BLaER1 (cell line): ENCODE results near the gene PUM2.

Experiments used
- H3K27ac ChIP-seq: shearing (Covaris generic); formaldehyde crosslinking; 2 replicates; pipeline ENCODE4 v1.8.1; 2022
- H3K27me3 ChIP-seq: shearing (Covaris generic); formaldehyde crosslinking; 2 replicates; pipeline ENCODE4 v1.8.1; 2022
- H3K36me3 ChIP-seq: shearing (Covaris generic); formaldehyde crosslinking; 2 replicates; pipeline ENCODE4 v1.8.1; 2022
- H3K4me1 ChIP-seq: shearing (Covaris generic); formaldehyde crosslinking; 2 replicates; pipeline ENCODE4 v1.8.1; 2022
- H3K4me2 ChIP-seq: shearing (Covaris generic); formaldehyde crosslinking; 2 replicates; pipeline ENCODE4 v1.8.1; 2022
- H3K4me3 ChIP-seq: shearing (Covaris generic); formaldehyde crosslinking; 2 replicates; pipeline ENCODE4 v1.8.1; 2022
- H3K9ac ChIP-seq: shearing (Covaris generic); formaldehyde crosslinking; 2 replicates; pipeline ENCODE4 v1.8.1; 2022
- H3K9me3 ChIP-seq: shearing (Covaris generic); formaldehyde crosslinking; 2 replicates; pipeline ENCODE4 v1.8.1; 2022
- H4K20me1 ChIP-seq: shearing (Covaris generic); formaldehyde crosslinking; 2 replicates; pipeline ENCODE4 v1.8.1; 2022
- Cebpa-rat ChIP-seq: shearing (Covaris generic); IDR thresholded peaks from 2 replicates; pipeline ENCODE4 v1.8.1; 2022

The PUM2 gene

GRCh38 chr2:20343128-20343527 lies 7.5 kb downstream of the PUM2 start:
- no peaks in the 10 kb centered on the region for H3K27me3 ChIP-seq
- H4K20me1 ChIP-seq: peaks cover 100% of the 10 kb centered on the region
- peaks cover 5% of the 10 kb centered on the region; the same call in 1 of the 2 replicates for H3K9me3 ChIP-seq
- H3K9ac ChIP-seq: no peak overlapping the region
- no peak overlapping the region for H3K27ac ChIP-seq
- no peak overlapping the region for H3K4me2 ChIP-seq
- peaks cover 77% of the 10 kb centered on the region for H3K36me3 ChIP-seq
- no peak for TF ChIP-seq Cebpa-rat
- H3K4me3 ChIP-seq: no peak overlapping the region
- peaks cover 26% of the 10 kb centered on the region for H3K4me1 ChIP-seq

DNA sequence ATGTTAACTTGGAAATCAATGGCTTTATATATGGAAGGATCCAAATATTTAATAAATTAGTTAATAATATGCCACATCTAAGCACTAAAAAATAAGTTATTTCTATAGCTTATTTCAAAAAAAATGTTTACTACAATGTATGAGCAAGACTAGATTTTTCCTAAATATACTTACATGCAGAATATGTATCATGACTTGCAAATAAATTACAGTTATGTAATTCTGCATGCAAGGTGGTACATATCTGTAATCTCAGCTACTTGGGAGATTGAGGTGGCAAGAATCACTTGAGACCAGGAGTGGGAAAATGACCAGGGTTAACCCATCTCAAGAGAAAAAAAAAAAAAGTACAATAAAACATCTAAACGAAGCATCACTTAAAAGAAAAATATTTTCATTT lies 11.6 kb downstream of the PUM2 start:
- no peak overlapping the region for H3K27ac ChIP-seq
- H3K27me3 ChIP-seq: no peaks in the 10 kb centered on the region
- no peak for TF ChIP-seq Cebpa-rat
- no peak overlapping the region for H3K9ac ChIP-seq
- H3K4me3 ChIP-seq: no peak overlapping the region
- H3K9me3 ChIP-seq: peaks cover 16% of the 10 kb centered on the region
- H3K4me2 ChIP-seq: no peak overlapping the region
- peaks cover 100% of the 10 kb centered on the region for H4K20me1 ChIP-seq
- H3K4me1 ChIP-seq: 0 out of 2 replicates have a peak, but pooled peaks cover 5% of the 10 kb centered on the region
- H3K36me3 ChIP-seq: peaks cover 75% of the 10 kb centered on the region

GRCh38 chr2:20334605-20335203 lies 15.9 kb downstream of the PUM2 start:
- peaks cover 100% of the 10 kb centered on the region for H4K20me1 ChIP-seq
- H3K9me3 ChIP-seq: peaks cover 56% of the 10 kb centered on the region
- peaks cover 82% of the 10 kb centered on the region for H3K36me3 ChIP-seq
- H3K4me1 ChIP-seq: peaks cover 16% of the 10 kb centered on the region
- no peak overlapping the region for H3K9ac ChIP-seq
- H3K4me2 ChIP-seq: no peak overlapping the region
- H3K4me3 ChIP-seq: no peak overlapping the region
- no peaks in the 10 kb centered on the region for H3K27me3 ChIP-seq
- no peak overlapping the region for H3K27ac ChIP-seq
- TF ChIP-seq Cebpa-rat: no peak

DNA sequence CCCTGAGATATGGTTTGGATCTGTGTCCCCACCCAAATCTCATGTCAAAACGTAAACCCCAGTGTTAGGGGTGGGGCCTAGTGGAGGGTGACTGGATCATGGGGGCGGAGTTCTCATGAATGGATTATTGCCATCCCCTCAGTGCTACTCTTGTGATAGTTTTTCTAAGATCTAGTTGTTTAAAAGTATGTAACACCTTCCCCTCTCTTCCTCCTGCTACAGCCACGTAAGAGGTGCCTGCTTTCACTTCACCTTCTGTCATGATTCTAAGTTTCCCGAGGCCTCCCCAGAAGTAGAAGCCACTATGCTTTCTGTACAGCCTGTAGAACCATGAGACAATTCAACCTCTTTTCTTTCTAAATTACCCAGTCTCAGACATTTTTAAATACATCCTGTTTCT lies 16.9 kb downstream of the PUM2 start:
- Histone ChIP-seq H3K9ac (no peak overlapping the region), H3K4me1 (peaks cover 11% of the 10 kb centered on the region), H3K4me3 (no peak overlapping the region), H3K36me3 (peaks cover 79% of the 10 kb centered on the region), H3K27me3 (no peaks in the 10 kb centered on the region), H3K9me3 (peaks cover 56% of the 10 kb centered on the region), H4K20me1 (peaks cover 100% of the 10 kb centered on the region), H3K4me2 (no peak overlapping the region), H3K27ac (no peak overlapping the region)
- TF ChIP-seq Cebpa-rat: no peak

DNA sequence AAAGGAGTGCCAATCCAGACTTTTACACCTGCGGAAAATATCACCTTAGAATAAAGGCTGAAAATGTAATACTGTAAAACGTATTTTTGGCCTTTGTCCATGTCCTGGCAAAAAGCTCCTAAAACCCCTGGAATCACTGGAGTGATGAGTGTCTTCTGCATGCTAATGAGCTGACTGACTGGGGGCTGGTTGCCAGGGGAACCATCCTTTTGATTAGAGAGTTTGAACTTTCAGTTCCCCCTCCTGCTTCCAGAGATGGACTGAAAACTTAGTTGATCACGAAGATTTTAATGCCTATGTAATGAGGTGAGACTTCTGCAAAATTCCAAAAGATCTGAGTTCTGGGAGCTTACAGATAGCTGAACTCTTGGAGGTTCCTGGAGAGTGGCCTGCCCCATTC lies 20.5 kb downstream of the PUM2 start:
- peak overlapping the region; percentile 46 for H3K4me2 ChIP-seq
- peaks cover 100% of the 10 kb centered on the region for H4K20me1 ChIP-seq
- no peak overlapping the region for H3K4me3 ChIP-seq
- H3K27me3 ChIP-seq: no peaks in the 10 kb centered on the region
- peaks cover 62% of the 10 kb centered on the region for H3K36me3 ChIP-seq
- no peak overlapping the region for H3K9ac ChIP-seq
- TF ChIP-seq Cebpa-rat: no peak
- no peak overlapping the region for H3K27ac ChIP-seq
- H3K9me3 ChIP-seq: peaks cover 48% of the 10 kb centered on the region
- H3K4me1 ChIP-seq: peaks cover 11% of the 10 kb centered on the region

- no peak overlapping the region for H3K9ac ChIP-seq
- H4K20me1 ChIP-seq: peaks cover 100% of the 10 kb centered on the region
- H3K4me2 ChIP-seq: no peak overlapping the region
- H3K36me3 ChIP-seq: peaks cover 63% of the 10 kb centered on the region
- no peak for TF ChIP-seq Cebpa-rat
- no peak overlapping the region for H3K4me3 ChIP-seq
- H3K27ac ChIP-seq: no peak overlapping the region
- peaks cover 23% of the 10 kb centered on the region for H3K9me3 ChIP-seq
- H3K4me1 ChIP-seq: peaks cover 21% of the 10 kb centered on the region
- H3K27me3 ChIP-seq: no peaks in the 10 kb centered on the region
These were observed 23.3 kb downstream of the PUM2 start for GRCh38 chr2:20327370-20327769.

GRCh38 chr2:20326163-20326780 lies 24.4 kb downstream of the PUM2 start:
- Histone ChIP-seq H3K4me3 (no peak overlapping the region), H3K4me2 (no peak overlapping the region), H3K9me3 (peaks cover 12% of the 10 kb centered on the region), H3K36me3 (peaks cover 63% of the 10 kb centered on the region), H3K9ac (no peak overlapping the region), H3K27ac (no peak overlapping the region), H4K20me1 (peaks cover 100% of the 10 kb centered on the region), H3K4me1 (peaks cover 21% of the 10 kb centered on the region), H3K27me3 (no peaks in the 10 kb centered on the region)
- TF ChIP-seq Cebpa-rat: no peak

- Histone ChIP-seq H3K27ac (no peak overlapping the region), H3K9me3 (no peaks in the 10 kb centered on the region), H3K27me3 (no peaks in the 10 kb centered on the region), H3K4me1 (peaks cover 18% of the 10 kb centered on the region), H3K9ac (no peak overlapping the region), H3K4me3 (no peak overlapping the region), H3K4me2 (no peak overlapping the region), H3K36me3 (peaks cover 76% of the 10 kb centered on the region), H4K20me1 (peaks cover 100% of the 10 kb centered on the region)
- TF ChIP-seq Cebpa-rat: no peak
These were observed 27.9 kb downstream of the PUM2 start for GRCh38 chr2:20322527-20323300.

DNA sequence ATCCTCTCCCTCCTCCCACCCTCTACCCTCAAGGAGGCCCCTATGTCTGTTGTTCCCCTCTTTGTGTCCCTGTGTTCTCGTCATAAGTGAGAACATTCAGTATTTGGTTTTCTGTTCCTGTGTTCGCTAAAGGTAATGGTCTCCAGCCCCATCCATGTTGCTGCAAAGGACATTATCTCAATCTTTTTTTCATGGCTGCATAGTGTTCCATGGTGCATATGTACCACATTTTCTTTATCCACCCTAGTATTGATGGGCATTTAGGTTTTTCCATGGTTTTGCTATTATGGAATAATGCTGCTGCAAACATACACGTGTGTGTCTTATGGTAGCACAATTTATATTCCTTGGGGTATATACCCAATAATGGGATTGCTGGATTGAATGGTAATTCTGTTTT lies 33.0 kb downstream of the PUM2 start:
- Histone ChIP-seq H3K4me3 (no peak overlapping the region), H3K36me3 (peaks cover 90% of the 10 kb centered on the region), H3K9me3 (no peaks in the 10 kb centered on the region), H3K4me1 (peaks cover 18% of the 10 kb centered on the region), H3K27me3 (no peaks in the 10 kb centered on the region), H4K20me1 (peaks cover 99% of the 10 kb centered on the region), H3K27ac (no peak overlapping the region), H3K9ac (no peak overlapping the region), H3K4me2 (peak overlapping the region; percentile 33; the same call in 1 of the 2 replicates)
- TF ChIP-seq Cebpa-rat: no peak

DNA sequence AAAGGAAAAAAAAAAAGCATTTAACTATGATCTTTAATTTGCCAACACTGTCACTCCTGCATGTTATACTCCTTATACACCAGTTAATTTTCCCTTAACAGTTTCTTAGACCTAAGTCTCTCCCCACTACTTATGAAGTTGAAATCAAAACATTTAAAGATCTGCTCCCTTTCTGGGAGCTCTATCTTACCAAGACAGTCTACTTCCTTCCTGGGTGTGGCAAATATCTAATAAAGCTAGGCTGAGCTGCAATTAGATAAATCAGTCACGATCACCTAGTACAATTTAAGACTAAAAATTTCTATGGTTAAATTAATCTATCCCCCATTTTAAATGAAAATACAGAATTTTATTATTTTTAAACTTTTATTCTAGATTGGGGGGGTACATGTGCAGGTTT lies 33.4 kb downstream of the PUM2 start:
- Histone ChIP-seq H3K36me3 (peaks cover 90% of the 10 kb centered on the region), H3K4me1 (peaks cover 18% of the 10 kb centered on the region), H3K4me2 (no peak overlapping the region), H3K27ac (no peak overlapping the region), H4K20me1 (peaks cover 99% of the 10 kb centered on the region), H3K4me3 (no peak overlapping the region), H3K27me3 (no peaks in the 10 kb centered on the region), H3K9ac (no peak overlapping the region), H3K9me3 (no peaks in the 10 kb centered on the region)
- no peak for TF ChIP-seq Cebpa-rat
